Measurements from ENCODE around the gene TGFBR3L.

The TGFBR3L gene

DNA sequence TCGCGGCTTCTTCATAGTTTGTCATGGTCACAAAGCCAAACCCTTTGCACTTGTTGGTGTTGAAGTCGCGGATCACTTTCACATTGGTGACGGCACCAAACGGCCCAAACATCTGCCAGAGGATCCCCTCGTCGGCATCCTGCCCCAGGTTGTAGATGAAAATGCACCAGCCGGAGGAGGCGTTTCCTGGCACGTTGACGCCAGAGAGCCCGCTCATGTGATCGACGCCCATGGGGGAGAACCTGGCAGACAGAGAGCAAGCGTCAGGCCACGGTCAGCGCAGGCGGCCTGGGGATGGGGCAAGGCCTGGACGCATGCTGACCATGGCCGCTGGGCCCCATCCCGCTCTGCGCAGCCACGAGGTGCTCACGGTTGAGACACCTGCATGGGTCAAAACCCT is 48.9 kb downstream of the TGFBR3L start:
- no peak for DNase-seq

DNA sequence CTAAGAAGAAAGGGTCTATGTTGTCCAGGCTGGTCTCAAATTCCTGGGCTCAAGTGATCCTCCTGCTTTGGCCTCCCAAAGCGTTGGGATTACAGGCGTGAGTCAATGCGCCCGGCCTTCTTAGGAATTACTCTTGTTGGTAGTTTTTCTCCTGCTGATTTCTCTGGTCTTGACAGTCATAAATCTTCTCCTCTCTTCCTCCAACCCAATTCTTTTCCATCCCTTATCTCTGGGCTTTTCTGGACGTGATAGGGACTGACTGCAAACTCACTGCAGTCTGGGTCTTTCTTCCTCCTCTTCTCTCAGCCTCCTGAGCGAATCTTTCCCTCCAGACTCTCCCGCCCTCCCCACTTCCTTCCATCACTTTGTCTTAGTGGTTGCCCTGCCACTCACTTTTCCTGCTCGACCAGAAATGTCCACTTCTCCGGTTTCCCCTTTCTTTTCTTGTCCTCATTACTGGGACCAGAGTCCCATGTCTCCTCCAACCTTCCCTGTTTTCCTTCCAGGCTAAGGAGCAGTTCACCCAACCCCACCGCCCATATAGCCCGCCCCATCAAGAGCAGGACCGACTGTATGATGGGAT is 50.7 kb downstream of the TGFBR3L start:
- no peak for DNase-seq

DNA sequence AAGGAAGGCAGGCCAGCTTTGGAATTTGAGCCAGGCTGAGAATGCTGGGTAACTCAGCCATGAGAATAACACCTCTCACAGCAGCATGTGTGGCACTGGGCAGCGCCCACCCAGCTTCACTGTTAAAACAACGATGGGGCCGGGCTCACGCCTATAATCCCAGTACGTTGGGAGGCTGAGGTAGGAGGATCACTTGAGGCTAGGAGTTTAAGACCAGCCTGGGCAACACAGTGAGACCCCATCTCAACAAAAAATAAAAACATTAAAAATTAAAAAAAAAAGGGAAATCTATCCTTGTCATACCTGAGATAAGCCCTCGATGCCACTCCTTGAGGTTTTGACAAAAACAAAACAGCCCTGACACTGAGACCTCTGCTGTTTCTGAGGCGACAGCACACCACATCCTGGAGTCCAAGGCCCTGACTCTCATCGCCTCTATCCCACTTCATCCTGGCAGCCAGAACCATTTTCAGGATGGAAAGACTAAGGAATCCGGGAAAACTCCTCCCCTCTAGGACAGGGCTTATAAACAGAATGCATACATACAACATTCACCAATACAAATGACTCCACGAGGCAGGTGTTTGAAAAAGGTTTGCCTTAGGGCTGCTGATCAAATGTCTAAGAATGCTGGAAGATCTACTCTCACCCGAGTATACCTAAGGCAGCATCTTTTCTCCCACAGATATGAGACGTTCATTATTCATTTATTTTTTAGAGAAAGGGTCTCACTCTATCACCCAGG is 51.5 kb downstream of the TGFBR3L start:
- DNase-seq = no peak

DNA sequence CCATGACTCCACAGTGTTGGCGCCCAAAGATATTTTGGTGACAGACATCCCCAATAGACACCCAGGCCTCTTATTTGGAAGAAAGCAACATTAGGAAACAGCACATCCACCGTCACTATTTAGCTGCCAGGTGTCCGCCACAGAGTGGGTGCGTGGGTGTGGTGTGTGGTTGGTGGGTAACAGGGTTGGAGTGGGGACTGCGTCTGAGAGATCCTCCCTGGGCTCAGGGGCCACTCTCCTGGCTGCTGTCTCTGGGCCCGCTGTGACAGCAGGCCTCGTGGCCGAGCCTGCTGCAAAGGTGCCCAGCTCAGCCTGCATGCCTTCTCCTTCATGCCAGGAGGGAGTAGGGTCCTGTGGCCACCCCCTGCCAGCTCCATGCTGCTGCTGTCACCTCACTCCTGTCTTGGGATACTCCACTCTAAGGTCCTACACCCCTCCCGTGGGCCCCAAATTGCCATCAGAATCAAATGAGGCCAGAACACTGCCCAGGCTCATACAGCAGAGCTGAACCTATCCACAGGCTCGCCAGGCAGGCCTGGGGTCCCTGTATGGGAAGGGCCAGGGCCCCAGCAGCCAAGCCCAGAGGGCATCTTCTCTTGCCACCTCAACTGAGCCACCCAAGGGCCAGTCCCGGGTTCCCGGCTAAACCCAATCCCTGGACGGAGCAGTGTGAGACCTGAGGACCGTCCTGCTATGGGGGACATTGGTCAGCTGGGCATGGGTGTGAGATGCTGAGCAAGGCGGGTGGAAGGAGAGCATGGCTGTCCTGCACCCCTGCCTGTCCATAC is 53.6 kb downstream of the TGFBR3L start:
- DNase-seq = no peak
